ENCODE data around the gene PDE4B. TPM values are rescaled to one million over a fixed set of nuclear protein-coding genes. Genes with fewer than 3 reads are reported as not detected.
"Not testable (repeated sequence)": the region's sequence is repeated elsewhere in the genome, so short reads cannot be mapped to it uniquely, and the experiment has no call there.

PDE4B gene
- polyA plus RNA-seq, 3 donors = 6.2 to 12.0 (median 7.8) TPM

- DNase-seq (ENCODE audit: extremely low read depth in 1 of 11, low read depth in 9 of 11, low spot score in 4 of 11) = no peak
Observed at GRCh38 chr1:65939191-65939590, 146.5 kb downstream of the PDE4B start.

- DNase-seq (ENCODE audit: extremely low read depth in 1 of 11, low read depth in 9 of 11, low spot score in 4 of 11) = no peak
Observed at GRCh38 chr1:65939636-65940035, 146.9 kb downstream of the PDE4B start.

DNA sequence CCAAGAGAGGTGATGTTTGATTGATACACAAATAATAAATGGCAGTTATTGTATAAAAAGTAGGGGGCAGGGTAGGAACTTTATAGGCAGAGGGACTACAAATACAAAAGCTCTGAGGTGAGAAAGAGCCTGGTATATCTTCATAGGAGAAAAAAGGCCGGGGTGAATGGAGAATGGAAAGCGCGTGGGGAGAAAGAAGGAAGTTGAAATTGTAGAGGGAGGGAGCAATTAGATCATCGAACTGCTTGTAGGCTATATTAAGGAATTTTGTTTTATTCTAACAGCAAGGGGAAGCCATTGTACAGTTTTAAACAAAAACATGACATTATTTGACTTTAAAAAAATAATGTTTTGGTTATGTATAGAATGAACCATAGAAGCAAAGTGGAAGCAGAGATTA, 147.4 kb downstream of the PDE4B start:
- DNase-seq (ENCODE audit: extremely low read depth in 1 of 11, low read depth in 9 of 11, low spot score in 4 of 11) = no peak

GRCh38 chr1:65942476-65942875, 149.8 kb downstream of the PDE4B start:
- DNase-seq (ENCODE audit: extremely low read depth in 1 of 11, low read depth in 9 of 11, low spot score in 4 of 11) = no peak

DNA sequence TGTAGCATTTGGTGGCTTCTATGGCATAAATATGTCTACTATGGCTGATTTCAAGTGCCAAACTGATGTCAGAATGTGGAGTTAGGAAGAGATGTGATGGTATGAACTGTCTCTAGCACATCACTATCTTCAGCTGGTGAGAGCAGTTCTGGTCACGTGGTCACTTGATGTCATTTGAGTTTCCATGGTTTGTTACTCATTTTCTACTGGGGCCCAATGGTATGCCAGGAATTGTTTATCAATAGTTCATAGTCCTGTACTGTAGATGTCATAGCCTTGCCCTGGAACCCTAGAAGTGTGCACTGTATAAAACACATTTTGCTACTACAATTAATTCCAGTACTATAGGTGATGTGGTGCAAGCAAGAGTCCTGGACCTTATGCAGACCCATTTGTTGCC, 153.7 kb downstream of the PDE4B start:
- DNase-seq (ENCODE audit: extremely low read depth in 1 of 11, low read depth in 9 of 11, low spot score in 4 of 11) = no peak

DNA sequence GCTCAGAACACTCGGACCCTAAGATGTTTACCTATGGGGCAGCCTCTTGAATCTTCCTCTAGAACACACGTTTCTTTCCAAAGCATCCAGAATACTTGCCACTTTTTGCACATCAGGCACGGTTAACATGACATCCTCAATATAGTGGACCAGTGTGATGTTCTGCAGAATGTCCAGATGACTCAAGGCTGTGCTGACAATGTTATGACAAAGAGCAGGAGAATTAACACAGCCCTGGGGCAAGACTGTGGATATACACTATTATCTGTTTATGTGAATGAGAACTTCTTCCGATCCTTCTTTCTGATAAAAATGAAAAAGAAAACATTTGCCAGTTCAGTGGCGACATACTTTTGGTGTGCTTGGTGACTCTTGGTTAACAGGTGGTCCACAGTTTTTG, 154.3 kb downstream of the PDE4B start:
- DNase-seq (ENCODE audit: extremely low read depth in 1 of 11, low read depth in 9 of 11, low spot score in 4 of 11) = no peak

- DNase-seq (ENCODE audit: extremely low read depth in 1 of 11, low read depth in 9 of 11, low spot score in 4 of 11) = no peak
Observed at GRCh38 chr1:65948609-65949229, 156.0 kb downstream of the PDE4B start.

DNA sequence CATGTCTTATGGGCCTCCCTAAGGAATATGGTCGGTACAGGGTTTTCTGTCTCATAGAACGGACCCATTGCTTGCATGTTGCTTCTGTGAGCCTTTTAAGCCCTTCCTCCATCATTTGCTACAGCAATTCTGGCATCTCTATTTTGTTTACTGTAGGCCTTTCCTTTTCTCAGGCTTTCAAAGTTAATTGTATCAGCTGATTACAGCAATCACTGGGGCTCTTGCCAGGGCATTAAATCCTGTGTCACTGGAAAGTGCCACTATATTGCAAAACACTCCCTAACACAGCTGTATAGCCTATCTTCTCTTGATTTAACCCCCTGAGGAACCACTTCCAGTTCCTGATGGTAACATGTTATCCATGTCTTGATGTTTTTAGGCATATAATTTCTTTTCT, 156.5 kb downstream of the PDE4B start:
- DNase-seq (ENCODE audit: extremely low read depth in 1 of 11, low read depth in 9 of 11, low spot score in 4 of 11) = no peak

DNA sequence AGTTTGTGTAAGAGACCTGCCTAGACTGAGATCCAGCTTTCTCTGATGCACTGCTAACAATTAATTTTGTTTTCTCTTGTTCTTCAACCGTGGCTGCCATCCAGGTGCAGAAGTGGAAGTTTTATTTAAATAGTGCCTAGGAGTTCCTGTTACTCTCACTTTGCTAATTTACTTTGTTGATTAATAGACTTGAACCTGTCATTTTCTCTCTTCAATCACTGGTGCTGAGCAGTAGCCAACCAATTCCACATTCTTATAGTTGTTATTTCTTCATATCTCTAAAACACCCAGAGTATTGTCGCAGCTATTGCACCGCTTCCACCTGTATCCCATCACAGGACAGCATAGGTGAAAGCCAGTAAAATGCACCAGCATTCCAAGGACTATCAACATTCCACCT, 157.2 kb downstream of the PDE4B start:
- no peak for DNase-seq (ENCODE audit: extremely low read depth in 1 of 11, low read depth in 9 of 11, low spot score in 4 of 11)

DNA sequence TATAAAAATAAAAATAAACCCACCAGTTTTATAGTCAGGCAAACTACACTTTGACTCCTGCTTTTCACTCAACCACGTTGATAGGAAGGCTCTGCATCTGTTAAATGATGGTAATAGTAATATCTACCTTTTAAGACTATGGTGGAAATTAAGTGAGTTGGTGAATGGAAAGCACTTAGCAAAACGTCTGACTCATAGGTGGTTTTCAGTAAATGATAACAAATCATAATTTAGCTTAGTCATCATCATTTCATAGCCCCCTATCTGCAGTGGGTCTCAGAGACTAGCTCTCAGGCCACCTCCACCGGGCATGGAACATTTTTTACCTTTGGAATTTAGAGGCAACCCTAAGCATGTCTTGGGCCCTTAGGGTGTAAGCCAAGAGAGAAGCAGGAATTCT, 160.0 kb downstream of the PDE4B start:
- no peak for DNase-seq (ENCODE audit: extremely low read depth in 1 of 11, low read depth in 9 of 11, low spot score in 4 of 11)

DNA sequence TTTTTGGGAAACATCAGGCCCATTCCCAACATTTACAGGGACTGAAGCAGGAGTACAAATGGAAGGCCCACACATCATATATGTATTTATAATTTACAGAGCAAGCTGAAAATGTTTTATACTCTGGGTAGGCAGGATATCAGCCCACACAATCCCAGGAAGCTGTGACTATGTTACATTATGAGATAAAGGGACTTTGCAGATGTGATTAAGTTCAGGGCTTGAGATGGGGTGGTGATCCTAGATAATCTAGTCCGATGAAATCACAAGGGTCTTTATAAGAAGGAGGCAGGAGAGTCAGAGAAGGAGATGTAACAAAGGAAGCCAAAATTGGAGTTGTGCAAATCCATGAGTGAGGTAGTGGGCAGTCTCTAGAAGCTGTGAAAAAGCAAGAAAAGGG, 160.5 kb downstream of the PDE4B start:
- DNase-seq (ENCODE audit: extremely low read depth in 1 of 11, low read depth in 9 of 11, low spot score in 4 of 11) = no peak

DNA sequence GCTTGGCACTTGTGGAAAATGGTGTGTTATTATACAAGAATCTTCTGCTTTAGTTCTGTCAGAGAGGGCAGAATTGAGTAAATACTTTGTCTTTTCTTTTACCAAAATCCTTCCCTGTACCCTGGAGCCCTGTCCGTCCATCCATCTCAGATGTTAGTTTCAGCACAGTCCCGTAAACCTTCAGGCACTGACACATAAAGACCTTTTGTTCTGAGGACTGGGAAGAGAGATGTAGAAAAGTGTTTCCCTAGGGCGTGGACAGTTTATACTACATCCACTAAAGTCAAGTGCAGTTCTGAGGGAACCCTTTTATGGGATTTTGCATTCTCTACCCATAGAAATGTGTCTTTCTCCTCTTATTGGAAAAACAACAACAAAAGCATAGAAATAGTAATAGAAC, 162.4 kb downstream of the PDE4B start:
- DNase-seq (ENCODE audit: extremely low read depth in 1 of 11, low read depth in 9 of 11, low spot score in 4 of 11) = no peak

GRCh38 chr1:65955503-65955902, 162.8 kb downstream of the PDE4B start:
- DNase-seq (ENCODE audit: extremely low read depth in 1 of 11, low read depth in 9 of 11, low spot score in 4 of 11) = no peak

GRCh38 chr1:65958561-65959350, 166.1 kb downstream of the PDE4B start:
- peak in 8 of 11 donors; percentile 26 to 65 (median 45) for DNase-seq (ENCODE audit: extremely low read depth in 1 of 11, low read depth in 9 of 11, low spot score in 4 of 11)

DNA sequence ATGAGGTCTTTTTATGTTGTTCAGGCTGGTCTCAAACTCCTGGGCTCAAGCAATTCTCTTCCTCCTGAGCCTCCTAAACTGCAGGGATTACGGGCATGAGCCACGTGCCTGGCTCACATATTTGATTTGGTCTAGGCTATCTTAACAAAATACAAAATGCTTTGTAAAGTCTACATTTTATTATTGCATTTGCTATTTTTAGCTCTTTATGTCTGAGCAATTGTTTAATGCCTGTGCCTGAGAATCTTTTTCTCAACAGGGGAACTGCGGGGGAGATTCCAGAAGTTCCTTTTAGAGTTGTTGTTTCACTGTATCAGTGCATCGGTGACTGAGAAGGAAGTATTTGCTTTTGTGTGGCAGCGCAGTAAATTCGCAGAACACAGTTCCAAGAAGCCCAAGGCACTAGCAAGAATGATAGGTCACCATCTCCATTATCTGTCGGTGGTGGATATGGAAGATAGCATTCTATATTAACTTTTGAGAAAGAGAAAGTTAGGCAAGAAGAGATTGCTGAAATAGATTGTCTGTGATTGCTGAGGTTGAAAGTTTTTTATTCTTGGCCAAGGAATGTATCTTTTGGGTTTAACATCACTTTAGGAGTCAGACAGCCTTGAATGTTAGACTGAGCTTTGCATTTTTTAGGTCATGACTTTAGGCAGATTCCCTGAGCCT, 167.3 kb downstream of the PDE4B start:
- no peak for DNase-seq (ENCODE audit: extremely low read depth in 1 of 11, low read depth in 9 of 11, low spot score in 4 of 11)

GRCh38 chr1:65963156-65963888, 170.6 kb downstream of the PDE4B start:
- DNase-seq (ENCODE audit: extremely low read depth in 1 of 11, low read depth in 9 of 11, low spot score in 4 of 11) = no peak

- DNase-seq (ENCODE audit: extremely low read depth in 1 of 11, low read depth in 9 of 11, low spot score in 4 of 11) = no peak
Observed at GRCh38 chr1:65964123-65964522, 171.4 kb downstream of the PDE4B start.

- no peak for DNase-seq (ENCODE audit: extremely low read depth in 1 of 11, low read depth in 9 of 11, low spot score in 4 of 11)
Observed at GRCh38 chr1:65965112-65965996, 172.7 kb downstream of the PDE4B start.

- DNase-seq (ENCODE audit: extremely low read depth in 1 of 11, low read depth in 9 of 11, low spot score in 4 of 11) = not testable (repeated sequence)
Observed at GRCh38 chr1:65967492-65967891, 174.8 kb downstream of the PDE4B start.
